ENCODE results near the gene OR1J2. TPM values are rescaled to one million over a fixed set of nuclear protein-coding genes. Genes with fewer than 3 reads are reported as not detected.

The OR1J2 gene
- total RNA-seq, 4 donors from 2014 or later: not detected

DNA sequence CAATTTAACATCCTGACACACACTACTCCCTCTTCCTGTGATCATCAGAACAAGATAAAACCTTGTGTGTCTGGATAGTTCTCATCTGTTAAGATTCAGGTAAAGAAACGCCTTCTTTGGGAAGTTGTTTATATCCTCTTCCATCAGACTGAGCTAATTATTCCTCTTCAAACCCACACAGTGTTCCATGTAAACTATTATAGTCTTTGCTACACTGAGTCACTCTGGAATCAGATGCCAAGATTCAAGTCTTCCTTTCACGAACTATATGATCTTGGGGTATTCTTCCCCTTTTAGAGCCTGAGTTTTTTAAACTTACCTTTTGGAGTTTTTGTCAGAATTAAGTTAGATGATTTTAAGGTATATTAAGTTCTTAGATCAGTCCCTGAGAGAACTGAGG lies 34.9 kb upstream of the OR1J2 start:
- ATAC-seq (ENCODE audit: low FRiP score) (no peak), DNase-seq (ENCODE audit: low spot score) (no peak)
- TF ChIP-seq, protein P1, sequence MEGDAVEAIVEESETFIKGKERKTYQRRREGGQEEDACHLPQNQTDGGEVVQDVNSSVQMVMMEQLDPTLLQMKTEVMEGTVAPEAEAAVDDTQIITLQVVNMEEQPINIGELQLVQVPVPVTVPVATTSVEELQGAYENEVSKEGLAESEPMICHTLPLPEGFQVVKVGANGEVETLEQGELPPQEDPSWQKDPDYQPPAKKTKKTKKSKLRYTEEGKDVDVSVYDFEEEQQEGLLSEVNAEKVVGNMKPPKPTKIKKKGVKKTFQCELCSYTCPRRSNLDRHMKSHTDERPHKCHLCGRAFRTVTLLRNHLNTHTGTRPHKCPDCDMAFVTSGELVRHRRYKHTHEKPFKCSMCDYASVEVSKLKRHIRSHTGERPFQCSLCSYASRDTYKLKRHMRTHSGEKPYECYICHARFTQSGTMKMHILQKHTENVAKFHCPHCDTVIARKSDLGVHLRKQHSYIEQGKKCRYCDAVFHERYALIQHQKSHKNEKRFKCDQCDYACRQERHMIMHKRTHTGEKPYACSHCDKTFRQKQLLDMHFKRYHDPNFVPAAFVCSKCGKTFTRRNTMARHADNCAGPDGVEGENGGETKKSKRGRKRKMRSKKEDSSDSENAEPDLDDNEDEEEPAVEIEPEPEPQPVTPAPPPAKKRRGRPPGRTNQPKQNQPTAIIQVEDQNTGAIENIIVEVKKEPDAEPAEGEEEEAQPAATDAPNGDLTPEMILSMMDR (IDR thresholded peaks at IDR 0.05): no peak

DNA sequence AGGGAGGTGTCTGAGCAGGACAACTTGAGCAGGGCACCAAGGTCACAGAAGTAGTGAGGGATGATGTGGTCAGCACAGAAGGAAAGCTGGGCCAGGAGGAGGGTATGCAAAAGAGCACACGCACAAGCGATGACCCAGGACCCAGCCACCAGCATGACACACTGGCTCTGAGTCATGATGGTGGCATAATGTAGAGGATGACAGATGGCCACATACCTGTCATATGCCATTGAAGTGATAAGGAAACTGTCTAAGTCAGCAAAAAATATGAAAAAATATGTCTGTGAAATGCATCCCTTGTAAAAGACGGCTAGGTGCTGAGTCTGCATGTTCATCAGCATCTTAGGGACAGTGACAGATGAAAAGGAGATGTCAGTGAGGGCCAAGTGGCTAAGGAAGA lies 33.3 kb upstream of the OR1J2 start:
- ATAC-seq (ENCODE audit: low FRiP score): no peak
- no peak for DNase-seq (ENCODE audit: low spot score)
- TF ChIP-seq, protein P1 (IDR thresholded peaks at IDR 0.05): no peak

DNA sequence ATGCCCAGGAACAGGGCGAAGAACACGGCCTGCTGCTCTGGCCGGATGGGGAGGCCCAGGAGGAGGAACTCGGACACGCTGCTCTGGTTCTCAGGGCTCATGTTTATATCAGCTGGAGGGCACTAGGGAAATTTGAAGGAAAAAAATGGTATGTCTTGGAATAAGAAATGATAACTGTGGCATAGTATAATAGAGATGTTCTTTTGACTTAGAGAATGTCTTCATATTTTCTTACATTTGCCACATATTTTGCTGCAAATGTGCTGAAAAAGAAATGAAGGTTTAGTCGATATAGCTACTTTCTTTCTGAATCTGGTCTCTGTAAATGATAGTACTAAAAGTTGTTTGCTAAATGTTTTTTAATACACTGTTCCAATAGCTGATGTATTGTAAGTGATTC lies 32.8 kb upstream of the OR1J2 start, which contains the start of gene OR1J1:
Gene OR1J1, minus strand, starts transcription at position 101 of the 400 bp plus-strand sequence. Its CDS starts 0 bp downstream, at position 101.
- DNase-seq (ENCODE audit: low spot score) (no peak), ATAC-seq (ENCODE audit: low FRiP score) (no peak)
- TF ChIP-seq, protein P1 (IDR thresholded peaks at IDR 0.05): no peak

DNA sequence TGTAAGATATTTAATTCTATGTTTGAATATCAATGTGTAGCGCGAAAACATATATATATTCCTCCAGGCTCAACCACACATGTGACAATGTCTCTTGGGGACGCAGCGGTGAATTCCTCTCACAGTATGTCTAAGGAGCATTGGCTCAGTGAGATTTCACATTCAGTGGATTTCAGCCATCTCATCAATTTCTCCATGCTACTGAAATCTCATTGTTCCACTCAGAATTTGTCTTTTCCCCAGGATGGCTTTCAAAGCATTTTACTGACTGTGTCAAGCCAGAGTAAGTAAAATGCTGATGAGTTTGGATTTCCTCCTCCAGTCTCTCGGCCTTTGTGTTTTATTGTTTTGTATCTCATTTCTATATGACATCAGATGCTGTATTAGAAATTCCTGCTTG lies 31.5 kb upstream of the OR1J2 start:
- ATAC-seq (ENCODE audit: low FRiP score): no peak
- TF ChIP-seq, protein P1 (IDR thresholded peaks at IDR 0.05): no peak
- no peak for DNase-seq (ENCODE audit: low spot score)

DNA sequence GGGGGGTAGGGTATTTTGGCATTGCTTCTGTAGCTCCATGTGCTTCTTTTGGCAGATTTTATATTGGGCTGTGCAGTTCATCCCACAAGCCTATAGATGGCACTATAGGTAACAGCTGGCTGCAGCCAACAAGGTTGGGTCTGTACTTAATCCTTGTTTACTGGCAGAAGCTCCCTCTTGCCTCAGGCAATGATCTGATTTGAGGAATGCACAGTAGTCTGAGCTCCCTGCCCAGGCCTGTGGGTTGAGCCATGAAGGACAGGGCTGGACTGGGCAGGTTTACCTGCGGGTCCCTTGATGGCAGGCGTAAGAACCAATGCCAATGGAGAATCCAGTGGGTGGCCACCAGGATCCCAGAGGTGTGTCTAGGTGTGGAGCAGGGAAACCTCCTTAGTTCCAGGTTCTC lies 11.7 kb upstream of the OR1J2 start:
- no peak for ATAC-seq (ENCODE audit: low FRiP score)
- no peak for DNase-seq (ENCODE audit: low spot score)

DNA sequence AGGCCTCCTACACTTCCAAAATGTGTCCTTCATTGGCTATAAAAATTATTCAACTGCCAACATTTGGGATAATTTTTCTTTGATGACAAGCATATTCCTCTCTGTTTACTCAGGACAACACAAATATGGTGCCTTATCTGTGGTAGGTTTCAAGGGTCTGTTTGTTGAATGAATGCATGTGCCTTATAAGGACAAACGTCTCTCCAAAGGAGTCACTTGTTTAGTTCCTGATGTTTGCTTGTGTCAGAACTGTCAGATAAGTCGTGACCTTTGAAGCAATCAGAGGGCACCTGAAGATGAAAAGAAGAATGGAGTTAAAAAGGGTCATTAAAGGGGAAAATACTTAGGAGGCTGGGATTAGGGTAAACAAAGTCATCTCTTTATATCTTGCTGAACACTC lies 3.6 kb upstream of the OR1J2 start:
- DNase-seq (ENCODE audit: low spot score) (no peak), ATAC-seq (ENCODE audit: low FRiP score) (no peak)
- TF ChIP-seq, protein P1 (IDR thresholded peaks at IDR 0.05): no peak

More for the DNA sequence above, 11.7 kb upstream of the OR1J2 start:
- TF ChIP-seq, protein P1 (IDR thresholded peaks at IDR 0.05): no peak

DNA sequence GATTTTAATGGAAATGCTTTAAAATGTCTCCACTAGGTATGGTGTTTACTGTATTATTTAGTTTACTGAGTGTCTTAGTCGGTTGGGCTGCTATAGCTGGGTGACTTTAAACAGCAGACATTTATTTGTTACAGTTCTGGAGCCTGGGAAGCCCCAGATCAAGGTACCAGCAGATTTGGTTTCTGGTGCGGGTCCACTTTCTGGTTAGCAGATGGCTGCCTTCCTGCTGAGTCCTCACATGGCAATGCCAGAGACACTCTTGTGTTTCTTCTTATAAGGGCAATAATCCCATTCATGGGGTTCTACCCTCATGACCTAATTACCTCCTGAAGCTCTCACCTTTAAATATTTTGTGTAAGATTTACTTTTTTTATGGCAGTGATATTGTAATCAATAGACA lies 7.6 kb downstream of the OR1J2 start:
- ATAC-seq (ENCODE audit: low FRiP score) (no peak), DNase-seq (ENCODE audit: low spot score) (no peak)
- TF ChIP-seq, protein P1 (IDR thresholded peaks at IDR 0.05): no peak

Data from omental fat pad (tissue), 4 donors.